HCT116 (cell line): ENCODE results near the gene TMEM184A. TPM values are rescaled to one million over a fixed set of nuclear protein-coding genes. Genes with fewer than 3 reads are reported as not detected.

Experiments used
- ATAC-seq: fragments of 200-7000 bp; cut with Tn5 transposase; 2 replicates; pipeline ENCODE4 v1.9.1; 2020; ENCODE audit warnings: mild to moderate bottlenecking, moderate library complexity
- BruUV-seq: library from RNA; stranded (reverse); fragments of 400-500 nt; replicated peaks from 2 replicates; lab custom pipeline; 2021; lab: Mats Ljungman, UMichigan
- CTCF ChIA-PET: fragments of 300-600 bp; sonication (Branson Sonifier 250); formaldehyde crosslinking; loops from one replicate; lab custom pipeline; 2021; ENCODE audit warnings: antibody characterized with exemption; lab: Charles Lee
- POLR2A ChIA-PET: fragments of 300-600, 350-600 bp; sonication (Branson Sonifier 250); formaldehyde crosslinking; loops from one replicate; lab custom pipeline; 2021; ENCODE audit warnings: antibody characterized with exemption; lab: Charles Lee
- RAD21 ChIA-PET, 2 experiments: fragments of 300-600 bp; sonication (Branson Sonifier 250); formaldehyde crosslinking; loops; one replicate each; lab custom pipeline; 2023; ENCODE audit warnings: low total read pairs in 2 of 2; ENCODE audit not compliant: uncharacterized antibody in 2 of 2, unreplicated experiment in 2 of 2, low non-redundant PET in 1 of 2; lab: Charles Lee
- DNase-seq: peaks from one replicate; pipeline ENCODE4 v3.0.0-alpha.2; 2010; ENCODE audit warnings: low read depth, low spot score
- H2AFZ ChIP-seq: fragments of 200-600 bp; shearing (Covaris generic), sonication (generic); 2 replicates; pipeline ENCODE4 v1.6.1; 2017; ENCODE audit warnings: low read depth, mixed run types, mixed read lengths, antibody characterized with exemption, low read length; ENCODE audit not compliant: poor library complexity, severe bottlenecking
- H3K27ac ChIP-seq: 2 replicates; pipeline ENCODE4 v1.5.1; 2012; ENCODE audit warnings: low read depth, low read length
- H3K27me3 ChIP-seq: fragments of 200-600 bp; sonication (generic); 2 replicates; pipeline ENCODE4 v1.6.1; 2016; ENCODE audit warnings: mixed run types, low read length, mixed read lengths; ENCODE audit not compliant: insufficient read depth
- H3K36me3 ChIP-seq, 2 experiments: fragments of 200-500 bp in 1 of 2; fragments of 200-600 bp in 1 of 2; sonication (Bioruptor generic) in 1 of 2; sonication (generic) in 1 of 2; 2 replicates each; pipeline versions ENCODE4 v1.5.1 to v1.6.1; 2014 to 2016; ENCODE audit warnings: low read length in 2 of 2, inconsistent platforms in 1 of 2, mixed read lengths in 1 of 2, mixed run types in 1 of 2; ENCODE audit not compliant: insufficient read depth in 2 of 2, control insufficient read depth in 1 of 2
- H3K4me1 ChIP-seq, 2 experiments: fragments of 200-600 bp in 1 of 2; sonication (generic) in 1 of 2; 2 replicates each; pipeline versions ENCODE4 v1.5.1 to v1.6.1; 2012 to 2017; ENCODE audit warnings: low read length in 2 of 2, inconsistent platforms in 1 of 2, mild to moderate bottlenecking in 1 of 2, mixed read lengths in 1 of 2, mixed run types in 1 of 2, moderate library complexity in 1 of 2; ENCODE audit not compliant: insufficient read depth in 2 of 2, control insufficient read depth in 1 of 2
- H3K4me2 ChIP-seq: fragments of 200-600 bp; sonication (generic); 2 replicates; pipeline ENCODE4 v1.6.1; 2017; ENCODE audit warnings: mixed run types, low read length, mixed read lengths
- H3K4me3 ChIP-seq, 2 experiments: fragments of 200-600 bp in 1 of 2; sonication (generic) in 1 of 2; replicated peaks in 1 of 2; 2 replicates each; pipeline ENCODE4 v1.5.1; 2011 to 2016; ENCODE audit warnings: low read length in 2 of 2, control low read depth in 1 of 2, low read depth in 1 of 2, mild to moderate bottlenecking in 1 of 2, mixed read lengths in 1 of 2, mixed run types in 1 of 2
- H3K79me2 ChIP-seq: fragments of 200-600 bp; sonication (generic); 2 replicates; pipeline ENCODE4 v1.6.1; 2017; ENCODE audit warnings: mild to moderate bottlenecking, mixed run types, low read length, moderate library complexity, mixed read lengths; ENCODE audit not compliant: insufficient read depth
- H3K9ac ChIP-seq: fragments of 200-600 bp; sonication (generic); 2 replicates; pipeline ENCODE4 v1.6.1; 2016; ENCODE audit warnings: low read length, mixed read lengths
- H3K9me2 ChIP-seq: fragments of 200-600 bp; sonication (generic), shearing (Covaris generic); 2 replicates; pipeline ENCODE4 v1.6.1; 2017; ENCODE audit warnings: mixed run types, mild to moderate bottlenecking, moderate library complexity; ENCODE audit not compliant: insufficient read depth
- H3K9me3 ChIP-seq, 2 experiments: fragments of 200-500 bp in 1 of 2; fragments of 200-600 bp in 1 of 2; sonication (Bioruptor generic) in 1 of 2; sonication (generic) in 1 of 2; 2 replicates each; pipeline ENCODE4 v1.6.1; 2014 to 2017; ENCODE audit warnings: low read length in 2 of 2, mixed read lengths in 2 of 2, inconsistent platforms in 1 of 2, low read depth in 1 of 2, mild to moderate bottlenecking in 1 of 2, mixed run types in 1 of 2, moderate library complexity in 1 of 2; ENCODE audit not compliant: control insufficient read depth in 1 of 2, insufficient read depth in 1 of 2
- H4K20me1 ChIP-seq: fragments of 200-600 bp; sonication (generic), shearing (Covaris generic); 2 replicates; pipeline ENCODE4 v1.6.1; 2017; ENCODE audit warnings: mixed run types, mild to moderate bottlenecking, moderate library complexity; ENCODE audit not compliant: insufficient read depth
- CBX3 ChIP-seq: IDR thresholded peaks from 2 replicates; pipeline ENCODE4 v1.6.1; 2012; ENCODE audit warnings: low read depth
- CEBPB ChIP-seq: IDR thresholded peaks from 2 replicates; pipeline ENCODE4 v1.6.1; 2012; ENCODE audit warnings: low read depth
- EGR1 ChIP-seq: IDR thresholded peaks from 2 replicates; pipeline ENCODE4 v1.6.1; 2012; ENCODE audit warnings: low read depth
- EZH2 ChIP-seq: fragments of 200-600 bp; sonication (generic); IDR thresholded peaks from 2 replicates; pipeline ENCODE4 v1.6.1; 2017; ENCODE audit warnings: antibody characterized with exemption, mixed run types
- EZH2phosphoT487 ChIP-seq: fragments of 200-600 bp; IDR thresholded peaks from 2 replicates; pipeline ENCODE4 v1.6.1; 2018; ENCODE audit warnings: antibody characterized with exemption, borderline replicate concordance
- FOSL1 ChIP-seq: IDR thresholded peaks from 2 replicates; pipeline ENCODE4 v1.6.1; 2012; ENCODE audit warnings: low read depth
- JUND ChIP-seq: IDR thresholded peaks from 2 replicates; pipeline ENCODE4 v1.6.1; 2012
- POLR2A ChIP-seq: IDR thresholded peaks from 2 replicates; pipeline ENCODE4 v1.7.0; 2011; ENCODE audit warnings: borderline replicate concordance; ENCODE audit not compliant: insufficient read depth, insufficient read length; ENCODE audit errors: extremely low read depth
- POLR2AphosphoS5 ChIP-seq: IDR thresholded peaks from 2 replicates; pipeline ENCODE4 v1.6.1; 2011; ENCODE audit warnings: mild to moderate bottlenecking, low read depth, low read length, moderate library complexity
- RAD21 ChIP-seq: IDR thresholded peaks from 2 replicates; pipeline ENCODE4 v1.6.1; 2012; ENCODE audit warnings: low read depth, mild to moderate bottlenecking
- REST ChIP-seq: IDR thresholded peaks from 2 replicates; pipeline ENCODE4 v1.6.1; 2012; ENCODE audit warnings: low read depth
- SIN3A ChIP-seq: IDR thresholded peaks from 2 replicates; pipeline ENCODE4 v1.6.1; 2012; ENCODE audit warnings: low read depth
- SP1 ChIP-seq: IDR thresholded peaks from 2 replicates; pipeline ENCODE4 v1.6.1; 2012; ENCODE audit warnings: low read depth
- TCF7L2 ChIP-seq: IDR thresholded peaks from 2 replicates; pipeline ENCODE4 v1.7.0; 2011; ENCODE audit warnings: borderline replicate concordance, inconsistent platforms; ENCODE audit not compliant: insufficient read depth, insufficient read length; ENCODE audit errors: extremely low read depth
- ZFX ChIP-seq: fragments of 450-650 bp; IDR thresholded peaks from 2 replicates; pipeline ENCODE4 v1.6.1; 2017
- ZNF274 ChIP-seq: fragments of 200-500 bp; sonication (Bioruptor generic); IDR thresholded peaks from 2 replicates; pipeline ENCODE4 v1.6.1; 2014; ENCODE audit warnings: mild to moderate bottlenecking, low read depth, low read length, inconsistent platforms
- intact Hi-C: fragments of 100-400 bp; cut with micrococcal nuclease; formaldehyde crosslinking; loops from 2 replicates; pipeline ENCODE4 v1.10.0; 2022
- total RNA-seq: library from RNA; stranded (reverse); gene quantifications from one replicate; pipeline ENCODE4 v1.2.1, GENCODE V29; 2021; ENCODE audit not compliant: unreplicated experiment
- TF ChIP-seq, protein P1 (sequence below): IDR thresholded peaks from 2 replicates; pipeline ENCODE4 v1.6.1; 2012

Gene TMEM184A
- total RNA-seq, 1 experiment from 2014 or later: 34.8 TPM

DNA sequence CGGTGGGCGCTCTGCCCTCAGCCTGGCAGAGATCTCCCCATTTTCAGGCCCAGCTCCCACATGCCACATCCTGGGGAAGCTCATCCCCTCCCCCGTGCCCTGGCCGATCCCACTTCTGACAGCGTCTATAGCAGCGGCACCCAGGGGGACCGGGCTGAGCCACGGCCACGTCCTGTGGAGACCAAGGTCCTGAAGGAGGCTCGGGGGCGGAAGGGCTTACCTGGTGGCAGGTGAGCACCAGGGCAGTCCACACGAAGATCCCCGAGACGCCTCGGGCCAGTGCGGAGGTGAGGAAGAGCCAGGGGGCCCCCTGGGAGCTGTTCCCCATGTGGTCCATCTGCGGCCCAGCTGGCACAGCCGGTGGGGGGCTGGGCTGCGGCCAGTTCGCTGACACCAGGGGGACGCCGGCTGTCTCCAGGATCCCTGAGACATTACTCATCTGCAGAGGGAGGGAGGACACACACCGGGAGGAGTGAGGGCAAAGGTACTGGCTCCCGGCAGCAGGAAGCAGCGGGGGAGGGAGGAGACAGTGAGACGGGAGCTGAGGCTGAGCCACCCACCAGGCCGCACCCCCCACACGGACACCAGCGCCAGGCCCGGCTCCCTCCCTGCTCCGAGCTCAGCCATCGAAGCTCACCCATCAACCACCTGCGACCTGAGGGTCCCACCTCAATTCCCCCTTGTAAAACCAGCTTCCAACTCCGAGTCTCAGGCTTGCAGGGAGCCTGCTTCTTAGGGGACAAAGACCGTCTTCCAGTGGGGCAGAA lies 776 bp downstream of the TMEM184A start (continued):
- peak; percentile 73 for TF ChIP-seq POLR2AphosphoS5
- TF ChIP-seq EGR1: no peak
- TF ChIP-seq SIN3A: no peak
- no peak for TF ChIP-seq ZFX
- no peak for TF ChIP-seq FOSL1
- TF ChIP-seq CEBPB: no peak

DNA sequence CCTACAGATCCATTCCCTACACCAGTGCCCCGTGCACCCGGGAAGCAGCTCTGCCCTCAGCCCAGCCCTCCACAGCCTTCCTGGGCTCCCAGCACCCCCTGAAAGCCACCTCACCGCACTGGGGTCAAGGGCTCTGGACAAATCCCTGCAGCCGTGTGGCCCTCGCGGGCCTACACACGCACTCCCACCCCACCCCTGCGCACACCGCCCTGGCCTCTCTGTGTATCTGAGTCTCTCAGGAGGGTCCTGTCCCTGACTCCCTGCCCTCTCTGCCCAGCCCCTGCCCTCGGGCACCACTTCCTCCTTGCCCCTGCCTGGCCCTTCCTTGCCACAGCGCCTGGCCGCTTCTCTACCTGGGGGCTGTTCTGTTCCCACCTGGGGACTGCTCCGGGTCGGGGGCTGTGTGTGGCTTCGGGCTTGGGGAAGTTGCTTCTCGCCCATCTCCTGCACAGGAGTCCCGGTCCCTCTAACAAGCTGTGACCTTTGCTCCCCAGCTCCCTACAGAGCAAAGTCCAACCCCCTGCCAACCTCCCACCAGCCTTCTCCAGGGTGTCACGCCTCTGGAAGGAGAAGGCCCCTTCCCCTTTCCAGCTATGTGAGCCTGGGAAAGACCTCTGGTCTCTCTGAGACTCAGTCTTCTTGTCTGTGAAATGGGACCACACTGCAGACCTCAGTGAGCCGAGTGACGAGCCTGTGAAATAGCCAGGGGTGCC lies 1.5 kb downstream of the TMEM184A start:
- no peaks in the 10 kb centered on the region for H3K27me3 ChIP-seq
- H3K4me3 ChIP-seq: peak overlapping the region; percentile 61 to 66
- peak overlapping the region; percentile 99 for H3K27ac ChIP-seq
- TF ChIP-seq JUND (no peak), RAD21 (no peak), REST (no peak), EZH2phosphoT487 (no peak), SP1 (no peak), SIN3A (no peak), EZH2 (no peak), TCF7L2 (no peak), ZNF274 (no peak), FOSL1 (no peak), CEBPB (no peak), POLR2AphosphoS5 (no peak), CBX3 (no peak), POLR2A (no peak)
- TF ChIP-seq, protein P1, sequence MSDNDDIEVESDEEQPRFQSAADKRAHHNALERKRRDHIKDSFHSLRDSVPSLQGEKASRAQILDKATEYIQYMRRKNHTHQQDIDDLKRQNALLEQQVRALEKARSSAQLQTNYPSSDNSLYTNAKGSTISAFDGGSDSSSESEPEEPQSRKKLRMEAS: no peak
- no peaks in the 10 kb centered on the region for H3K9me3 ChIP-seq
- no peak overlapping the region for H2AFZ ChIP-seq
- H3K9me2 ChIP-seq: no peaks in the 10 kb centered on the region
- CTCF ChIA-PET: interaction anchor here (2.7 kb wide), 1 partner anchor 48 kb away, joined by 31 read pairs; no protein-coding TSS in a partner anchor
- peak overlapping the region; percentile 98 for H3K4me2 ChIP-seq
- RAD21 ChIA-PET: no interaction called here
- no TSS peak for BruUV-seq
- POLR2A ChIA-PET: interaction anchor here (1.8 kb wide), 1 partner anchor 11 kb away, joined by 4 read pairs; no protein-coding TSS in a partner anchor
- H3K36me3 ChIP-seq: no peaks in the 10 kb centered on the region
- peaks cover 9% of the 10 kb centered on the region; the same call in 1 of the 2 replicates for H3K79me2 ChIP-seq
- peaks cover 32 to 51% of the 10 kb centered on the region in 2 experiments for H3K4me1 ChIP-seq
- ATAC-seq (no peak), DNase-seq (no peak)
- intact Hi-C loops: loop anchor here (2.0 kb wide), 1 partner anchor 136 kb away; no protein-coding TSS in a partner anchor
- peak overlapping the region; percentile 86 for H3K9ac ChIP-seq
- H4K20me1 ChIP-seq: no peaks in the 10 kb centered on the region
